SK-N-SH treated with all-trans-retinoic acid at 6 μM for 48 hours (cell line): ENCODE results near the gene GJB3.

Experiments
- ATAC-seq: fragments of 200-7000 bp; cut with Tn5 transposase; 3 replicates; pipeline ENCODE4 v1.9.1; 2020; ENCODE audit warnings: mild to moderate bottlenecking, moderate library complexity
- ARNTL ChIP-seq: fragments of 450-650 bp; formaldehyde crosslinking; IDR thresholded peaks from 2 replicates; pipeline ENCODE4 v1.5.0; 2020; ENCODE audit warnings: low read depth, mild to moderate bottlenecking, moderate library complexity, borderline replicate concordance
- CREB5 ChIP-seq: fragments of 250-450 bp; sonication (Bioruptor Pico); IDR thresholded peaks from 2 replicates; pipeline ENCODE4 v1.5.1; 2020; ENCODE audit warnings: low read depth, mild to moderate bottlenecking, moderate library complexity
- CSDC2 ChIP-seq: fragments of 250-450 bp; sonication (Bioruptor Pico); IDR thresholded peaks from 2 replicates; pipeline ENCODE4 v1.5.0; 2020; ENCODE audit warnings: mild to moderate bottlenecking, moderate library complexity
- CSRNP3 ChIP-seq: fragments of 250-450 bp; sonication (Bioruptor Pico); IDR thresholded peaks from 2 replicates; pipeline ENCODE4 v1.5.1; 2021; ENCODE audit warnings: mild to moderate bottlenecking, moderate library complexity
- ESRRG ChIP-seq: fragments of 250-450 bp; sonication (Bioruptor Pico); IDR thresholded peaks from 2 replicates; pipeline ENCODE4 v1.6.1; 2021; ENCODE audit warnings: mild to moderate bottlenecking
- GLIS3 ChIP-seq: fragments of 250-450 bp; sonication (Bioruptor Pico); IDR thresholded peaks from 2 replicates; pipeline ENCODE4 v1.5.0; 2020; ENCODE audit warnings: mild to moderate bottlenecking, moderate library complexity
- ISL1 ChIP-seq: fragments of 250-450 bp; sonication (Bioruptor Pico); IDR thresholded peaks from 2 replicates; pipeline ENCODE4 v2.1.2; 2022; ENCODE audit warnings: mild to moderate bottlenecking, moderate library complexity
- OSR1 ChIP-seq: fragments of 250-450 bp; sonication (Bioruptor Pico); IDR thresholded peaks from 2 replicates; pipeline ENCODE4 v1.8.0; 2022; ENCODE audit warnings: moderate library complexity, mild to moderate bottlenecking, inconsistent platforms
- PATZ1 ChIP-seq: fragments of 250-450 bp; sonication (Bioruptor Pico); IDR thresholded peaks from 2 replicates; pipeline ENCODE4 v1.8.0; 2020; ENCODE audit warnings: mild to moderate bottlenecking, moderate library complexity, borderline replicate concordance
- POU6F1 ChIP-seq: fragments of 250-450 bp; sonication (Bioruptor Pico); IDR thresholded peaks from 2 replicates; pipeline ENCODE4 v1.8.0; 2021; ENCODE audit warnings: low read depth, mild to moderate bottlenecking, moderate library complexity, borderline replicate concordance
- PPARA ChIP-seq: fragments of 250-450 bp; sonication (Bioruptor Pico); IDR thresholded peaks from 2 replicates; pipeline ENCODE4 v1.5.0; 2020; ENCODE audit warnings: mild to moderate bottlenecking, borderline replicate concordance
- RARB ChIP-seq: fragments of 250-450 bp; sonication (Bioruptor Pico); IDR thresholded peaks from 2 replicates; pipeline ENCODE4 v1.8.0; 2021; ENCODE audit warnings: mild to moderate bottlenecking, moderate library complexity
- TCF4 ChIP-seq: fragments of 250-450 bp; sonication (Bioruptor Pico); IDR thresholded peaks from 2 replicates; pipeline ENCODE4 v1.8.0; 2021; ENCODE audit warnings: mild to moderate bottlenecking, moderate library complexity, borderline replicate concordance
- TOX ChIP-seq: fragments of 250-450 bp; sonication (Bioruptor Pico); IDR thresholded peaks from 2 replicates; pipeline ENCODE4 v1.8.0; 2021; ENCODE audit warnings: mild to moderate bottlenecking, moderate library complexity, borderline replicate concordance
- TSHZ2 ChIP-seq: fragments of 250-450 bp; sonication (Bioruptor Pico); IDR thresholded peaks from 2 replicates; pipeline ENCODE4 v1.5.0; 2020; ENCODE audit warnings: mild to moderate bottlenecking, moderate library complexity
- ZC3H10 ChIP-seq: fragments of 250-450 bp; sonication (Bioruptor Pico); IDR thresholded peaks from 2 replicates; pipeline ENCODE4 v1.5.1; 2021; ENCODE audit warnings: mild to moderate bottlenecking, moderate library complexity
- ZFP3 ChIP-seq: fragments of 250-450 bp; sonication (Bioruptor Pico); IDR thresholded peaks from 2 replicates; pipeline ENCODE4 v1.5.0; 2020; ENCODE audit warnings: mild to moderate bottlenecking, moderate library complexity
- ZFP30 ChIP-seq: fragments of 450-650 bp; formaldehyde crosslinking; IDR thresholded peaks from 2 replicates; pipeline ENCODE4 v1.5.0; 2022; ENCODE audit warnings: mild to moderate bottlenecking, moderate library complexity
- ZNF565 ChIP-seq: fragments of 450-650 bp; formaldehyde crosslinking; conservative IDR thresholded peaks from 2 replicates; pipeline ENCODE4 v1.5.0; 2020; ENCODE audit warnings: low read depth, mild to moderate bottlenecking, moderate library complexity
- ZNF70 ChIP-seq: fragments of 450-650 bp; formaldehyde crosslinking; IDR thresholded peaks from 2 replicates; pipeline ENCODE4 v1.5.0; 2020; ENCODE audit warnings: mild to moderate bottlenecking, moderate library complexity
- ZNF8 ChIP-seq: fragments of 450-650 bp; formaldehyde crosslinking; IDR thresholded peaks from 2 replicates; pipeline ENCODE4 v1.5.0; 2020; ENCODE audit warnings: mild to moderate bottlenecking, moderate library complexity

The GJB3 gene

GRCh38 chr1:34744851-34745250, 36.2 kb upstream of the GJB3 start:
- TF ChIP-seq CREB5 (CRISPR knock-in tag) (no peak), RARB (CRISPR knock-in tag) (no peak), ZNF565 (CRISPR knock-in tag) (no peak), OSR1 (CRISPR knock-in tag) (no peak), ZNF8 (no peak), CSDC2 (CRISPR knock-in tag) (no peak), ZC3H10 (CRISPR knock-in tag) (no peak), ZFP30 (CRISPR knock-in tag) (no peak), PPARA (CRISPR knock-in tag) (no peak), ARNTL (CRISPR knock-in tag) (no peak), TCF4 (CRISPR knock-in tag) (no peak), POU6F1 (CRISPR knock-in tag) (no peak), TOX (CRISPR knock-in tag) (no peak), PATZ1 (CRISPR knock-in tag) (no peak), ZFP3 (CRISPR knock-in tag) (no peak), ZNF70 (CRISPR knock-in tag) (no peak), ESRRG (CRISPR knock-in tag) (no peak)
- ATAC-seq: no peak

GRCh38 chr1:34745666-34746065, 35.3 kb upstream of the GJB3 start:
- no peak for ATAC-seq
- no peak for TF ChIP-seq ZFP30 (CRISPR knock-in tag)
- no peak for TF ChIP-seq ZFP3 (CRISPR knock-in tag)
- TF ChIP-seq ZC3H10 (CRISPR knock-in tag): no peak
- TF ChIP-seq ESRRG (CRISPR knock-in tag): no peak
- TF ChIP-seq ISL1: no peak
- TF ChIP-seq ARNTL (CRISPR knock-in tag): no peak
- no peak for TF ChIP-seq CREB5 (CRISPR knock-in tag)
- TF ChIP-seq GLIS3 (CRISPR knock-in tag): no peak
- TF ChIP-seq ZNF565 (CRISPR knock-in tag): no peak
- TF ChIP-seq CSRNP3 (CRISPR knock-in tag): no peak
- TF ChIP-seq OSR1 (CRISPR knock-in tag): no peak
- no peak for TF ChIP-seq TOX (CRISPR knock-in tag)
- TF ChIP-seq TSHZ2: no peak
- TF ChIP-seq ZNF8: no peak
- TF ChIP-seq RARB (CRISPR knock-in tag): no peak
- TF ChIP-seq PPARA (CRISPR knock-in tag): no peak
- TF ChIP-seq ZNF70 (CRISPR knock-in tag): no peak
